ENCODE measurements around the gene EEF1G. TPM values are rescaled to one million over a fixed set of nuclear protein-coding genes. Genes with fewer than 3 reads are reported as not detected.

Gene EEF1G
- total and polyA plus RNA-seq, 2 of the 13 experiments (the other 11 are each of a cell fraction or from before 2014, with no cell fraction given): 1,787 to 2,144 TPM

DNA sequence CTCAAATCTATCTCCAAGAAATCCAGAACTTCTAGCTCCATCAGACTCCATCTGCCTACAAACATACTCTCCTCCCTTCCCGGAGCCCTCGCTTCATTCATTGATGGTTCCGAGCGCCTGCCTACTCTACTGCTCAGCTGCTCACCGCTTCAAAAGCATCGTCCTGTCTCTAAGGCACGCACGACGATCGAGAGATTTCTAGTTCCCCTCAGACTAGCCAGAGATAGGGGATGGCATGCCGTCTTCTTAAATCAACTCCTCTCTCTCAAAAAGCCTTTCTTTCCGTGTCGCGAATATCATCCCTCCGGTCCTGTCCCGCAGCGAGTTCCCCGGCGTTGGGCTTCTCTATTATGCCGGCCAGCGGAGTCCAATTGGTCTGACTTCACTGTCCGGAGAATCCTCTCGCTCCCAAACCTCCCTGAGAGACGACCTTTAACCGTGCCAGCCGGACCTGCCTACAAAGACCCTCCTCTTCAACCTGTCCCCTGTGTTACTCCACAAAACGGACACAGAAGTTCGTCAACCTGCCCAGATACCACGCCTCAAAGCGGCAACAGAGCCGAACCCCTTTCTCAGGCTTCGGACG is 592 bp downstream of the EEF1G start (continued):
- 0 out of 2 replicates have a peak, but pooled peaks have one; percentile 23 for TF ChIP-seq ZNF646 (CRISPR knock-in tag; IDR thresholded peaks at IDR 0.05)
- 0 out of 2 replicates have a peak, but pooled peaks have one; percentile 11 for TF ChIP-seq ZNF790 (CRISPR knock-in tag; IDR thresholded peaks at IDR 0.05; ENCODE audit: borderline replicate concordance)
- TF ChIP-seq ZSCAN20 (CRISPR knock-in tag; IDR thresholded peaks at IDR 0.05; ENCODE audit: borderline replicate concordance): 0 out of 2 replicates have a peak, but pooled peaks have one; percentile 41
- 0 out of 2 replicates have a peak, but pooled peaks have one; percentile 14 for TF ChIP-seq THAP7 (CRISPR knock-in tag; IDR thresholded peaks at IDR 0.05)
- 0 out of 2 replicates have a peak, but pooled peaks have one; percentile 3 for TF ChIP-seq RFXANK (CRISPR knock-in tag; IDR thresholded peaks at IDR 0.05)
- no peak for TF ChIP-seq LCORL (IDR thresholded peaks at IDR 0.05)
- 0 out of 2 replicates have a peak, but pooled peaks have one; percentile 29 for TF ChIP-seq LCORL (CRISPR knock-in tag; IDR thresholded peaks at IDR 0.05)
- TF ChIP-seq ATF3 (CRISPR knock-in tag; IDR thresholded peaks at IDR 0.05): 0 out of 2 replicates have a peak, but pooled peaks have one; percentile 3
- TF ChIP-seq ZNF225 (CRISPR knock-in tag; IDR thresholded peaks at IDR 0.05): peak; percentile 12; the same call in 1 of the 2 replicates
- 0 out of 2 replicates have a peak, but pooled peaks have one; percentile 48 for TF ChIP-seq ZNF296 (CRISPR knock-in tag; conservative IDR thresholded peaks at IDR 0.05)
- 0 out of 2 replicates have a peak, but pooled peaks have one; percentile 6 for TF ChIP-seq ZNF879 (CRISPR knock-in tag; IDR thresholded peaks at IDR 0.05)
- TF ChIP-seq EEA1 (CRISPR knock-in tag; IDR thresholded peaks at IDR 0.05; ENCODE audit: borderline replicate concordance): peak; percentile 74; the same call in 1 of the 2 replicates
- no peak for TF ChIP-seq GATAD2A (CRISPR knock-in tag; IDR thresholded peaks at IDR 0.05)
- TF ChIP-seq, protein P1, sequence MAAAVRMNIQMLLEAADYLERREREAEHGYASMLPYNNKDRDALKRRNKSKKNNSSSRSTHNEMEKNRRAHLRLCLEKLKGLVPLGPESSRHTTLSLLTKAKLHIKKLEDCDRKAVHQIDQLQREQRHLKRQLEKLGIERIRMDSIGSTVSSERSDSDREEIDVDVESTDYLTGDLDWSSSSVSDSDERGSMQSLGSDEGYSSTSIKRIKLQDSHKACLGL (CRISPR knock-in tag; IDR thresholded peaks at IDR 0.05): no peak
- 0 out of 2 replicates have a peak, but pooled peaks have one; percentile 6 for TF ChIP-seq RFXAP (CRISPR knock-in tag; IDR thresholded peaks at IDR 0.05; ENCODE audit: borderline replicate concordance)
- TF ChIP-seq, protein P2, sequence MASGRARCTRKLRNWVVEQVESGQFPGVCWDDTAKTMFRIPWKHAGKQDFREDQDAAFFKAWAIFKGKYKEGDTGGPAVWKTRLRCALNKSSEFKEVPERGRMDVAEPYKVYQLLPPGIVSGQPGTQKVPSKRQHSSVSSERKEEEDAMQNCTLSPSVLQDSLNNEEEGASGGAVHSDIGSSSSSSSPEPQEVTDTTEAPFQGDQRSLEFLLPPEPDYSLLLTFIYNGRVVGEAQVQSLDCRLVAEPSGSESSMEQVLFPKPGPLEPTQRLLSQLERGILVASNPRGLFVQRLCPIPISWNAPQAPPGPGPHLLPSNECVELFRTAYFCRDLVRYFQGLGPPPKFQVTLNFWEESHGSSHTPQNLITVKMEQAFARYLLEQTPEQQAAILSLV (CRISPR knock-in tag; IDR thresholded peaks at IDR 0.05; ENCODE audit: borderline replicate concordance): 0 out of 2 replicates have a peak, but pooled peaks have one; percentile 37
- TF ChIP-seq MED1 (CRISPR knock-in tag; IDR thresholded peaks at IDR 0.05): 0 out of 2 replicates have a peak, but pooled peaks have one; percentile 2
- TF ChIP-seq KMT2A (CRISPR knock-in tag; IDR thresholded peaks at IDR 0.05): peak; percentile 27; the same call in 1 of the 2 replicates
- TF ChIP-seq, protein P3, sequence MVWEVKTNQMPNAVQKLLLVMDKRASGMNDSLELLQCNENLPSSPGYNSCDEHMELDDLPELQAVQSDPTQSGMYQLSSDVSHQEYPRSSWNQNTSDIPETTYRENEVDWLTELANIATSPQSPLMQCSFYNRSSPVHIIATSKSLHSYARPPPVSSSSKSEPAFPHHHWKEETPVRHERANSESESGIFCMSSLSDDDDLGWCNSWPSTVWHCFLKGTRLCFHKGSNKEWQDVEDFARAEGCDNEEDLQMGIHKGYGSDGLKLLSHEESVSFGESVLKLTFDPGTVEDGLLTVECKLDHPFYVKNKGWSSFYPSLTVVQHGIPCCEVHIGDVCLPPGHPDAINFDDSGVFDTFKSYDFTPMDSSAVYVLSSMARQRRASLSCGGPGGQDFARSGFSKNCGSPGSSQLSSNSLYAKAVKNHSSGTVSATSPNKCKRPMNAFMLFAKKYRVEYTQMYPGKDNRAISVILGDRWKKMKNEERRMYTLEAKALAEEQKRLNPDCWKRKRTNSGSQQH (CRISPR knock-in tag; IDR thresholded peaks at IDR 0.05; ENCODE audit: low read depth): 0 out of 2 replicates have a peak, but pooled peaks have one; percentile 17

All from HepG2 (cell line).